Stimulated activated CD8-positive, alpha-beta memory T cell treated with anti-CD3 and anti-CD28 coated beads, Interleukin-15, amount 100 ng/mL, for 24 hours (primary cell): ENCODE results near the gene PLXNA4.

Source experiments
- DNase-seq: peaks from one replicate; pipeline ENCODE4 v3.0.0-alpha.2; 2020; ENCODE audit warnings: low read depth

Gene PLXNA4

DNA sequence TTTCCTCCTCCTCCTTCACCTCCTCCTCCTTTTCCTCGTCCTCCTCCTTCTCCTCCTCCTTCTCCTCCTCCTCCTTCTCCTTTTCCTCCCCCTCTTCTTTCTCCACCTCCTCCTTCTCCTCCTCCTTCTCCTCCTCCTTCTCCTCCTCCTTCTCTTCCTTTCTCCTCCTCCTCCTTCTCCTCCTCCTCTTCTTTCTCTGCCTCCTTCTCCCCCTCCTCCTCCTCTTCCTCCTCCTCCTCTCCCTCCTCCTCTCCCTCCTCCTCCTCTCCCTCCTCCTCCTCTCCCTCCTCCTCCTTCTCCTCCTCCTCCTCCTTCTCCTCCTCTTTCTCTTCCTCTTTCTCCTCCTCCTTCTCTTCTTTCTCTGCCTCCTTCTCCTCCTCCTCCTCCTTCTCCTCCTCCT is 13.6 kb downstream of the PLXNA4 start:
- DNase-seq: no peak

DNA sequence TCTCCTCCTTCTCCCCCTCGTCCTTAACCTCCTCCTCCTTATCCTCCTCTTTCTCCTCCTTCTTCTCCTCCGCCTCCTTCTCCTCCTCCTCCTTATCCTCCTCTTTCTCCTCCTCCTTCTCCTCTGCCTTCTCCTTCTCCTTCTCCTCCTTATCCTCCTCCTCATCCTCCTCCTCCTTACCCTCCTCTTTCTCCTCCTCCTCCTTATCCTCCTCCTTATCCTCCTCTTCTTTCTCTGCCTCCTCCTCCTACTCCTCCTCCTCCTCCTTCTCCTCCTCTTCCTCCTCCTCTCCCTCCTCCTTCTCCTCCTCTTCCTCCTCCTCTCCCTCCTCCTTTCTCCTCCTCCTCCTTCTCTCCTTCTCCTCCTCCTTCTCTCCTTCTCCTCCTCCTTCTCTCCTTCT is 14.5 kb downstream of the PLXNA4 start:
- DNase-seq: no peak

DNA sequence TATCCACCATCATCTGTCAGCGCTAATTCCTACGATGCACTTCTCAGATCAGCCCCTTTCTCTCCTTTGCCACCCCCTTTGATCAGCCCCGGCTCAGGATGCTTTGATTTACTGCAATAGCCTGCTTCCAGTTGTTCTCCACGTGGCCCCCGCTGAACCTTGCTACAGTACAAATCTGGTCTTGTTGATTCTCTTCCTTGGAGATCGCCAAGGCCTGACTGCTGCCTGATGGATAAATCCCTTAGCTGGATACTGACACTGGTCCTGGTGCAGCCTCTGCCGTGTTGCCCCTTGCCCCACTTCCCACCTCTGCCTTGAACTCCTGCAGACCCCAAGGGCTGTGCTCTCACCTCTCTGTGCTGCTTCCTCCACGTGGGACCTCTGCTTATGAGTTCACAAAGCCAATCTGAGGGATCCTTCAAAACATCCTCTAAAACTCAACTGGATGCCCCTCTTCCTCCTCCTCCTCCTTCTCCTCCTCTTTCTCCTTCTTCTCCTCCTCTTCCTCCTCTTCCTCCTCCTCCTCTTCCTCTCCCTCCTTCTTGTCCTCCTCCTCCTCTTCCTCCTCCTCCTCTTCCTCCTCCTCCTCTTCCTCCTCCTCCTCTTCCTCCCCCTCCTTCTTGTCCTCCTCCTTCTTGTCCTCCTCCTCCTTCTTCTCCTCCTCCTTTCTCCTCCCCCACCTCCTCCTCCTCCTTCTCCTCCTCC is 15.3 kb downstream of the PLXNA4 start:
- no peak for DNase-seq

DNA sequence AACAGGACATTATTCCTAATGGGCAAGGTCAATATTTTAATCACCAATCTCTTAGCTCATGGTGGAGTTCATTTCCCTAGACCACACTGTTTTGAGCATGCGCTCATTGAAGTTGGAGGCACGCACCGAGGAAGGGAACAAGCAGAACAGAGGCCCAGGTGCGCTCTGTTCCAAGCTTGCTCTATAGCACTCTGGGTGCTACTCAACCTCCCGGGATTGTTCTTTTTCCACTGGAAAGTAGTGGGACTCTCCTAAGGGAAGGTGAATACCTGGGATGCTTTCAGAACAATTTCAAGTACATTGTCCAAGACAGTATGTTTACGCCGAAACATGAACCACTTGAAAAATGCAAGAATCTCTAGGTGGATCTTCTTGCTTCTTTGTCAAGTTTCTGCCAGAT is 16.2 kb downstream of the PLXNA4 start:
- DNase-seq: no peak

DNA sequence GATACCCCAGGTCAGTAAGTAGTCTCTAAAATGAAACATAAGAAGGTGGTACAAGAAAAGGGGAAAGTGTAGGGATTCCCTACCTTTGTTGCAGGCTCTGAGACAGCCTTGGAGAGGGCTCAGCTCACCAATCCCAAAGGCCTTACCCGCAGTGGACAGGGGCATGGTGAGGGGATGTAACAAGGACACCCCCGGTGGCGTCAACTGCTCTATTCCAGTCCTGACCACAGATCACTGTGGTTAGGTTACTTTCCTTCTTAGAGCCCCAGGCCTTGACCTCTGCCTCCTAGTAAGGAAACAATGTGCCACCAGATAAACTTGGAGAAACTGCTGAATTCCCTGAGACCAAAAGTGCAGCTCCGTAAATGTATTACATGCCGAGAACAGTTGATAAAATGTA is 17.5 kb downstream of the PLXNA4 start:
- DNase-seq: no peak

DNA sequence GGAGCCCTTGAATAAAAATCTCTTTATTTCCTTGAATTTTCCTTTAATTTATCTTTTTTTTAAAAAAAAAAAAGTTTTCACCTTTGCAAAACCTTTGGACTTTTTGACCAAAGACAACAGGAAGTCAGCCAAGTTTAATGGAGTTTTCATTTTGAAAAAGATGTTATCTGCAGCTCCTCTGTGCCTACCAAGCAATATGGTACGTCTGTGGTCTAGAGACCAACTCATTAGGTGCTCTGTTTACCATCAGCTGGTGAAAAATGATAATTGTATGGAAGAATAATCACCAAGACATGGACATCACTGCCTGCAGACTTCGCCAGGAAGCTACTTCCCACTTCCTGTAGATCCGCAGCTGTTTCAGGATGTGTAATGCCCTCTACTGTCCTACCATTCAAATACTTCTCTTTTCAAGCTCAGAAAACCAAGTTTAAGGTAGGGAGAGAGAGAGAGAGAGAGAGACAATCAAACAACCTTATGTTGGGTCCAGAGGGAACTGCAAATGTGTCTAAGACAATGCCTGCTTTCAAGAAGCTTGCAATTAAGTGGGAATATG is 18.7 kb downstream of the PLXNA4 start:
- DNase-seq: no peak

DNA sequence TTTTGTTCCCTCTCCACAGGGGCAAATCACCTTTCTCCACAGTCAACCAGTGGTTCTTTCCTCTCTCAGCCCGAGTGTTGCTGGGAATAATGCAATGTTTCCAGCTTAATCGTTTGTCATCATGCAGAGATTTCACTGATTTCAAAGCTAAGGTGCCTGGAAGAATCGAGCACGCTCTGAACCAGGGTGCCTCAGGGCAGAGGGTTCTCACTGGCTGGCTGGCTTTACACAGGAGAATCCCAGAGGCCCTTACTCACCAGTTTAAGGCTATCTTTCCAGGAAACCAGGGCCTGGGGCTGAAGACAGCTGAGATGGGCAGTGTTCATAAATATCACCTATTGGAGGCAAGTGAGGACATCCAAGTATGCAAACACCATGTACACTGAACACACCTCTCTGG is 21.8 kb downstream of the PLXNA4 start:
- no peak for DNase-seq

DNA sequence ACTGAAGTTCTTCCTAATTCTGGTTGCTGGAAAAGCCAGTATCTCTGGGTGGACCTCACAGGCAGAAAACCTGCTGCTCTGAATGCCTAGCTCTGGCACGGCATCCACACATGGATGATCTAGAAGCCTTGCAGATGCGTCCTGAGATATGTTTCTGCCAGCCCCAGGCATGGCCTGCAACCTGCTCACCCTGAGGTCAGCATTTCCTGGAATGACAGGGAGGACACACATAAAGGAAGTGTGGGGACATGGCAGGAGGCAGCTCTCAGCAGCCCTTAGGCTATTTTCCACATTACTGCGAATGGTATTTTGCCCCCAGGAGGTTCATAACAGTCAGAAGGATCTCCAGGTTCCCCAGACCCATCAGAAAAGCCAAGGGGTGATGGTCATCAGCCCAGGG is 23.2 kb downstream of the PLXNA4 start:
- DNase-seq: no peak

DNA sequence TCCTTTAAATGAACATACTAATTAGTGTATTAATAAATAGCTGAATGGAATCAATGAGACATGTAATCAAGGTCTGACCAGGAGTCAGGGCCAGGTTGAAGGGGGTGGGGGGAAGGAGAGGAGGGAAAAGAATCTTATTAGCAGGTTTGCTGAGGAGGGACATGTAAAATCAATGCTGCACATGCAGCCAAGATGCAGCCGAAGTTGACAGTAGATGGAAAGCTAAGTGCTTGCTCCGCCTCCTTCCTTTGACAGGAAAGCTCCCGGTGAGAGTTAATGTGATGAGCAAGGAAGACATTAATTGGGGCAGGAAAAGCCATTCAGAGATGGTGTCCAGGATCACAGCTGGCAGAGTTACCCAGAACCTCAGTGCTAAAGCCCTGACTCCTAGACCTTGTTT is 24.4 kb downstream of the PLXNA4 start:
- no peak for DNase-seq

DNA sequence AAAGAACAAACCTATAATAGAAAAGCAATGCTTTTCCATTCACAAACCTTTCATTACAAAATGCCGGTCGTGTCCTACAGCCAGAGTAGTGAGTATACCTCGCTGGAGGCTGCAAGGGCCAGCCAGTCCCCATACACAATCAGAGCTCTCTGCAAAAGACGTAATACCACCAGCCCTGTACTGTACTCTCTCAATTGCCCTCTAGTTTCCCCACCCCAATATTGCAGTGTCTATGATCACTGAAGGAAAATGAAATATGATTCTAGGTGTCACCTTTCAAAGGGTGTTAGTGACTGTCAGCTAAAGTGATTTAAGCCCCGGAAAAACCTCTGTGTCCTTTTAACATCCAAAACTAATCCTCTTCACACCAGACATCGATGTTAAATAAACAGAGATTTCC is 24.8 kb downstream of the PLXNA4 start:
- no peak for DNase-seq

DNA sequence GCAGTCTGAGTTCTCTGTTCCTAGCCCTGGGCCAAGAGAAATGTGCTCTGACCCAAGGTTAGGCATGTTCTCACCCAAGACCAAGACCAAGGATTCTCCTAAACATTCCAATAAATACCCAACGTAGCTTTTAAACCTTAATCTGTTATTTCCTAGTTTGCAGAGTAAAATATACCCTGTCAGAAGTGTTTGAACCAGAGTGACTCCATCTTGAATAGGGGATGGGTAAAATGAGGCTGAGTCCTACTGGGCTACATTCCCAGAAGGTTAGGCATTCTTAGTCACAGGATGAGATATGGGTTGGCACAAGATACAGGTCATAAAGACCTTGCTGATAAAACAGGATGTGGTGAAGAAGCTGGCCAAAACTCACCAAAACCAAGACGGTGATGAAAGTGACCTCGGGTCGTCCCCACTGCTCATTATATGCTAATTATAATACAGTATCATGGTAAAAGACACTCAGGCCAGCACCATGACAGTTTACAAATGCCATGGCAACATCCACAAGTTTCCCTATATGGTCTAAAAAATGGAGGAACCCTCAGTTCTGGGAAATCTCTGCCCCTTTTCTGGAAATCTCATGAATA is 27.7 kb downstream of the PLXNA4 start:
- no peak for DNase-seq

DNA sequence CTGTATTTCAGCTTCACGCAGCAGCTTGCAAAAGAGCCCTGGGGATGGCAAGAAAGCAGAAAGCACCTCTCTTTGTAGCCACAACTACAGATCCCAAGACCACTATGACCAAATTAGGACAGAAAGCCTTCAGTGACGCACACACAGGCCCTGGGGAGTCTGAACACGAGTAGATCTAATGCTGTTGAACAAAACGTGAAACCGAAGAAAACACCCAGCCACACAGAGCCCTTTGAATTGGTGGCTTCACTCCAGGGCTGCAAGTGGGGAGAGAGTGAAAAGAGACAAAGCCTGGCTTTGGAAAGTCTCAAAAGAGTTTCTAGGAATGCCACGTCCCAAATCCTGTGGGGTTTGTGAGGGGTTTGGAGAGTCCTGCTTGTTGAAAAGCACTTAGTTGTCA is 28.4 kb downstream of the PLXNA4 start:
- DNase-seq: no peak

DNA sequence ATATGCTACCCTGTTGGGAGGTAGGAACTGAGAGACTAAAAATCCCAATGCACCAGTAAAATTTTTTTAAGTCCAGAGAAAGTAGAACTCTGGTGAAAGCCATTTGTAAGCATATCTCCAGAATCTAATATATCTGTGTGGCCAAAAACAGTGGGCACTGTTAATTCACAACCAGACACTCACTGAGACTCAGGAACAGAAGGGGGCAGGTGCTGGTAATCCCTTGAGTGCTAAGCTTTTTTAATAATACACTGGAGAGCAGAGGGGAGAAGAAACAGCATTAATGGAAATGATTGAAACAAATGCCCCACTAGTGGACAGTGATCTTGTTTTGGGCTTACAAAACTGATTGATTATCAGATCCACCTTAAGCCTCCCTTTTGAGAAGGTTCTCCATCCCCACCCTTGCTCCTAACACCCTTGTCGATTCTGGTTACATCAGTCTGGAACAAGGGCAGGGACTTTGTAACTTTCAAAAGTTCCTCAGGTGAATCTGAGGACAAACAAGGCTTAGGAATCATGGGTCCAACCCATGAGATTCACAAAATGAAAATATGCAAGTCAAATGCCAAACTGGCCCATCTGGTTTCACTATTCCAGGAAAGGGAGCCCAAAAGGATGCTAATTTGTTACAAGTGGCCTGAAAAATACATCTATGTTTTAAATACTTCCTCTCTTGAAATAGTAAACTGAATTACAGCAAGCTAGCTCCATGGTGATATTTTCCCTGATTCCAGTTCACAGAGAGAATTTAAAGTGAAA is 29.7 kb downstream of the PLXNA4 start:
- no peak for DNase-seq

DNA sequence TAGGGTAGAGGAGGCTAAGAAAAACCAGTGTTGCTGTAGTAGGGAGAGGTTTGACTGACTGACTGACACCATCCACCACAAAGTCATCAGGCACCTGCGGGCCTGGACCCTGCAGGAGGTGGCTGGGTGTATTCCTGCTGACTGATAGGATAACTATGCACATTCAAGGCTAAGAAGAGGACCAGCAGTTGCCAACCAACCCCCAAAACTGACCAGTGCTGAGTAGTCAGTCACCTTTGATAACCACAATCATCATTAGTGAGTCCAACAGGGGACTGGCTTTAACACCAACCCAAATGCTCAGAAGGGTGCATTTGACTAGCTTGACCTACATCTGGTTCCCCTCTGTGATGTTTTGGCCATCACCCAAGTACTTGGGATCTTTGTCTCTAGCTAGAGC is 30.5 kb downstream of the PLXNA4 start:
- DNase-seq: no peak

DNA sequence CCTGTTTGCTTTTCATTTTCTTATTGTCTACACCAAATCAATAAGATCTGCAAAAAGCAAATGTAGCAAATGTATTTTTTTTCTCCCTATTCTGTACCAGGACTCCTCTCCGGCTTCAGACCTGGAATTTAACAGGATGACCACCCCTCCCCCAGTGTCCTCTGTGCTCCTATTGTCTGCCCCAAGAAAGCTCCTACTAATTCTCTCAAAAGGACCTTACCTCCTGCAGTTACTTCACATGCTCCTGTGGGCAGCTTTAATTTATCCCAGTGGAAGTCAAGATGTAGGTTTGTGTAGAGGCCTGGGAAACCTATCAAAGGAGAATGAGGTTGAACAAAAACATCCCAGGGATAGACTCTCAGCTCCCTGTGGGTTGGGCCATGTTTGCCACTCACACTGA is 31.3 kb downstream of the PLXNA4 start:
- no peak for DNase-seq

DNA sequence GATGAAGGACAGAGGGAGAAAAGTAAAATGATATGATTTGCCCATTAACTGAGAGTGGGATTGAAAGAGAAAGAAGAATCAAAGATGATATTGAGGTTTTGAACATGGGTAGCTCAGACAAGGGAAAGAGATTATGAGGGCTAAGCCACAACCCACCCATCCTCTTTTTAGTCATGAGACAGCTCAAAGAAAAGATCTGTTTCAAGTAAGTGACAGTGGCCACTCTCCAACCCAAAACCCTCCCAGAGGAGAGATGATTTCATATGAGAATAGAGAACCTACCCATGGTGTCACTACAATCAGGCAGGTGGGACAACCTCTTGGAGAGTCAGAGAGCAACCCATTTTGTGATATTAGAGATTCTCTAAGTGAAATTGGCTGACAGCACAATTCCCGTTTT is 32.2 kb downstream of the PLXNA4 start:
- DNase-seq: no peak

DNA sequence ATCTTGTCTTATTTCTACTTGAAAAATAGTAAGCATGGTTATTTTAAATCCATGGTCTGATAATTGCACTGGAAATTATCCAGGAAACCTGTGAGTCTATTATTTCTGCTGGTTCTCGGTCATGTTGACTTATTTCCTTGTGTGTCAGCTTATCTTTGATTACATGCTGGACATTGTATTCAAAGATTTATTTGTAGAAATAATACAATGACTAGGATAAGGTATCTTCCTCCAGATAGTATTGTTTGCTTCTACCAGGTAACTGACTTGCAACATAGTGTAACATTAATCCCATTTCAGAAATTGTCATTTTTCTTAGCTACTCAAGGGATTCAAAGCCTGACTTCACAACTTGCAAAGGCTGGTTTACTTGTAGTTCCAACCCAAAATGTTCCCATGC is 33.4 kb downstream of the PLXNA4 start:
- DNase-seq: no peak

DNA sequence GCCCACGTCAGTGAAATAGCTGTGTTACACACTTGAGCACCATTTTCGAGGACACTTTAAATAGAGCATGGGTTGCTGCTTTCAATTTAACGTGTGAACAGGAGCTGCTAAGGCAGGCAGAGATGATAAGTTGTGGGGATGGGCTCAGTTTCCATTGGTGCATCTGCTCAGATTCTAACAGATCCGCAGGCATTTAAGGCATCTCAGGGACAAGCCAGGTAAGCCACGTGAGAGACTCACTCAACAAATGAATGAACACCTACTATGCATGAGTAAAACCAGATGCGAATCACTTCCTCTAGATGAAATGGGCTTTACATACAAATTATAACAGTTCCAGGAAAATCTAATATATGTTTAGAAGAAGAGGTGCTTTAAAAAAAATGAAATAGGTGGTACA is 34.6 kb downstream of the PLXNA4 start:
- DNase-seq: no peak

DNA sequence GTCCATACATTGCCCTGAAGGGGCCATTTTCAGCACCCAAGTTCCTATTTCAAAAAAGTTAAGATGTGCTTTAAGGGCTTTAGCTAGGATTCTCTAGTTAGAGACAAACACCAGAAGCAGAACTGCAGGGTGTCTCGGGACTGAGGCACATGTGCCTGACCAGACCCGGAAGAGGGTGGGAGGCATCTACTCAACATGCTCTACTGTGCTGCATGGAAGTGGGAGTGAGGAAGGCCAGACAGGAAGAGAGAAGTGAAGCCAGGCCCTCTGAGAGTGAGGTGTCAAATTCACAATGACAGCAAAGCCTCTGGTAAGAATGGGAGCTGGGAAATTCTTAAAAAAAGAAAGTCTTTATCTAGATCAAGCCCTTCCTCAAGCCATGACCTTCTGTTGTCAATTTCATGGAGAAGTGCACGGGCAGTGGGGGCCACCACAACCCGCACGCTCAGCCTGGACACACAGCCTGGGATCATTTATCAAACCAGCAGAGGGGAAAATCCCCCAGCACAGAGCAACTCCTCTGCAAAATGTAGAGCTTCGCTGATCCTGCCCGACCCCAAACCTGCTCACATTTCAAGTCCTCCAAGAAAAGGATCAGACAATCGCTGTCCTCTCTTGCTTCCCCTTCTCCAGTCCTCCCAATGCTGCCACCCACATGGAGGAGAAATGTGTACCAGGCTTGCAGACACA is 38.7 kb downstream of the PLXNA4 start:
- DNase-seq: no peak

DNA sequence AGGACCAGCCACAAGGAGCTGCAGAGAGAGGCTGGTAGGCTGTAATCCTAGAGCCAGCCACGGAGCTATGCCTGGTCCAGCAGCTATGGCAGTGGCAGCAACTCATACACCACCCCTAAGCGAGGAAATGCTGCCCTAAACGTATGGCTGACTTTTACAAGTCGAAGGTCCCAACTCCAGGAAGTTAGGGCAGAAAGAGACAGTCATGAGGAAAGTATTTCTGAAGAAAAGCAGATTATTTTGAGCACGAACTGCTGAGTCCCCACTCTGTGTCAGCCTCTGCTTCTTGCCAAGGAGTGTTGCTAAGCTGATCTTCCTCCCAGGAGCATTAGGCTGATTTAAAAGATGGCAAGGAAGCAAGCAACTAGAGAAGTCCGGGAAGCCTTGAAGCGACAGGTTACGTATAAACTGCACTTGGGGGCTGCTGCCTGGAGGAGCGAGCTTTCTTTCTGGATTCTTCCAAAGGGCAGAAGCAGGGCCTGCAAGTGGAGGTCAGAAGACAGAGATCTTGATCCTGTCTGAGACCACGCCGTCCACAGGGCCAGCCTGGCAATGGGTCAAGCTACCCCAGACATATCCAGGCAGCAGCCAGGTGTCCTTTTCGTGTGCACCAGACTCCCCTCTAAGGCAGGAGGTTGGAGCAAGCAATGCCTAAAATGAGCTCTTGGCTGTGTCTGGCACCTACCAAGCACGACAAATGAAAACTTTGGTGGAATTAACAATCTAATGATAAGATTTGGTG is 39.4 kb downstream of the PLXNA4 start:
- no peak for DNase-seq

DNA sequence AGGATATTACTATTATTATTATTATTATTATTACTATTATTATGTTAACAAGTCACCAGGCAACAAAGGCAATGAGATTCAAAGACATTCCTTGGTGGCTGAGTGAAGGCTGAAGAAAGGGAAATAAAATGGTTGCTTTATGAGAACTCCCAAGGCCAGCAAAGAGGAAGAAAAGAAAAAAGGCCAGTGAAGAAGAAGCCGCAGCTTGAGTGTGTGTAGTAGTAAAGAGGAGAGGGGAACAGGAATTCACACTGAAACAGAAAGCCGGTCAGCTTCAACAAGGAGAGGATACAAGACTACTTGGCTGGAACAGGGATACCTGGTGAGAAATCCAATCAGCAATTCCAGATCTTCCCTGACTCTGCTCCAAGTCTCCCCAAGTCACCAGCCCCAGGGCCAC is 42.4 kb downstream of the PLXNA4 start:
- DNase-seq: no peak

DNA sequence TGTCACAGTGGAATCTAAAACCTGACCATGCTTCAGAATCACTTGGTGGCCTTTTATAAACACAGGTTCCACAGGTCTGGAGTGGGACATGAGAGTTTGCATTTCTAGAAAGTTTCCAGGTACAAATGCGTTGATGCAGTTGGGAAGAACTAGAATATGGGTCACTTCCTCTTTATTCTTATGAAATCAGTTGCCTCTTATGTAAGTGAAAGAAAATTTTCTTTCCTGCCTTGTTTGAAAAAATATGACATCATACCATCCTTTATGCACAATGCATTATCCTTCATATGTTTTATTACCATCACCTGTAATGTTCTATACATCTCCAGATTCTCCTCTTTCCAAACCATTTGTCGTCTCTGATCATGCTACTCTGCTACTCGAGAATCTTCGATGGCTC is 44.0 kb downstream of the PLXNA4 start:
- DNase-seq: no peak
